GM12878 (cell line): ENCODE measurements around the gene FBXO5. TPM values are rescaled to one million over a fixed set of nuclear protein-coding genes. Genes with fewer than 3 reads are reported as not detected.
A peak's percentile ranks its signal among the peaks of the same experiment; 100 is the strongest.

Source experiments
- ATF3 ChIP-seq: IDR thresholded peaks from 2 replicates; pipeline ENCODE4 v1.6.1; 2011; ENCODE audit warnings: low read depth, mild to moderate bottlenecking, low read length, moderate library complexity, borderline replicate concordance; ENCODE audit errors: extremely low read depth
- BCL3 ChIP-seq: IDR thresholded peaks from 2 replicates; pipeline ENCODE4 v1.6.1; 2011; ENCODE audit warnings: borderline replicate concordance, low read depth, mild to moderate bottlenecking, moderate library complexity, low read length; ENCODE audit not compliant: insufficient read depth, poor library complexity, severe bottlenecking
- BMI1 ChIP-seq: fragments of 450-650 bp; IDR thresholded peaks from 2 replicates; pipeline ENCODE4 v1.6.1; 2016; ENCODE audit warnings: mild to moderate bottlenecking, moderate library complexity, borderline replicate concordance
- HDAC6 ChIP-seq: fragments of 200-600 bp; sonication (generic); IDR thresholded peaks from one replicate; pipeline ENCODE4 v1.8.0; 2017; ENCODE audit warnings: antibody characterized with exemption; ENCODE audit not compliant: unreplicated experiment
- HSF1 ChIP-seq: fragments of 150-350 bp; IDR thresholded peaks from 2 replicates; pipeline ENCODE4 v1.6.1; 2014; ENCODE audit warnings: mild to moderate bottlenecking, low read depth, low read length
- IKZF1 ChIP-seq: fragments of 450-650 bp; conservative IDR thresholded peaks from 2 replicates; pipeline ENCODE4 v1.6.1; 2017; ENCODE audit warnings: antibody characterized with exemption, mild to moderate bottlenecking
- IKZF2 ChIP-seq, 2 experiments: fragments of 450-650 bp; IDR thresholded peaks; 2 replicates each; pipeline ENCODE4 v1.6.1; 2017; ENCODE audit warnings: mild to moderate bottlenecking in 2 of 2, moderate library complexity in 2 of 2
- IRF5 ChIP-seq: fragments of 450-650 bp; IDR thresholded peaks from 2 replicates; pipeline ENCODE4 v1.6.1; 2017; ENCODE audit warnings: borderline replicate concordance
- MEF2A ChIP-seq: IDR thresholded peaks from 2 replicates; pipeline ENCODE4 v1.6.1; 2011; ENCODE audit warnings: low read depth, mild to moderate bottlenecking, low read length, moderate library complexity; ENCODE audit not compliant: insufficient read depth
- NFYA ChIP-seq: IDR thresholded peaks from 2 replicates; pipeline ENCODE4 v1.6.1; 2011; ENCODE audit warnings: low read depth, mild to moderate bottlenecking, low read length, improper control_type of control experiment, borderline replicate concordance
- PML ChIP-seq: IDR thresholded peaks from 2 replicates; pipeline ENCODE4 v1.6.1; 2012; ENCODE audit warnings: low read length, inconsistent platforms
- RBBP5 ChIP-seq: fragments of 200-600 bp; sonication (generic); conservative IDR thresholded peaks from 2 replicates; pipeline ENCODE4 v1.6.1; 2016
- SIX5 ChIP-seq: IDR thresholded peaks from 2 replicates; pipeline ENCODE4 v1.6.1; 2011; ENCODE audit warnings: mild to moderate bottlenecking, low read depth, low read length, moderate library complexity; ENCODE audit not compliant: severe bottlenecking
- SMC3 ChIP-seq: IDR thresholded peaks from 2 replicates; pipeline ENCODE4 v1.6.1; 2011; ENCODE audit warnings: low read length, improper control_type of control experiment, borderline replicate concordance
- SREBF2 ChIP-seq: IDR thresholded peaks from 2 replicates; pipeline ENCODE4 v1.6.1; 2012; ENCODE audit warnings: mild to moderate bottlenecking, low read length
- TARDBP ChIP-seq: IDR thresholded peaks from 2 replicates; pipeline ENCODE4 v1.6.1; 2016; ENCODE audit warnings: borderline replicate concordance
- YY1 ChIP-seq: IDR thresholded peaks from 2 replicates; pipeline ENCODE4 v1.6.1; 2011; ENCODE audit warnings: low read depth, mild to moderate bottlenecking, low read length
- ZBTB4 ChIP-seq: fragments of 450-650 bp; formaldehyde crosslinking; IDR thresholded peaks from 2 replicates; pipeline ENCODE4 v1.4.0; 2022; ENCODE audit warnings: mild to moderate bottlenecking, moderate library complexity
- ZNF24 ChIP-seq: fragments of 450-650 bp; IDR thresholded peaks from 2 replicates; pipeline ENCODE4 v1.6.1; 2017; ENCODE audit warnings: antibody characterized with exemption, mild to moderate bottlenecking
- ZNF622 ChIP-seq: fragments of 450-650 bp; IDR thresholded peaks from 2 replicates; pipeline ENCODE4 v1.6.1; 2017; ENCODE audit warnings: mild to moderate bottlenecking, inconsistent platforms
- polyA plus RNA-seq, 11 experiments: library from polyadenylated mRNA; depleted of rRNA in 4 of 11; unstranded in 6 of 11; stranded (reverse) in 5 of 11; fragments of >200 nt; fragmentation: Nextera tagmentation in 4 of 11; fragmentation: Illumina TruSeq in 1 of 11; extraction: Ambion mirVana in 4 of 11; extraction: Trizol in 1 of 11; gene quantifications; 1 replicate in 1 of 11; 2 replicates in 10 of 11; pipeline versions ENCODE4 v1.2.1 to v1.2.3, GENCODE V29; 2011 to 2016; ENCODE audit warnings: inconsistent platforms in 2 of 11, missing spikeins in 2 of 11, low read depth in 1 of 11
- total RNA-seq, 4 experiments: library from RNA; depleted of rRNA in 3 of 4; stranded (reverse); fragments of >200 nt in 3 of 4; fragmentation: Illumina TruSeq in 1 of 4; extraction: Trizol in 1 of 4; gene quantifications; 2 replicates each; pipeline versions ENCODE4 v1.2.1 to v1.2.3, GENCODE V29; 2013 to 2021

FBXO5 gene
- total and polyA plus RNA-seq, 10 of the 15 experiments (the other 5 are each of a cell fraction or from before 2014, with no cell fraction given) = 13.6 to 62.2 (median 37.7) TPM

GRCh38 chr6:152982904-152983636 lies at the start of gene FBXO5 (continued):
- TF ChIP-seq ZBTB4 (CRISPR knock-in tag) = no peak
- no peak for TF ChIP-seq SREBF2
- no peak for TF ChIP-seq HDAC6
- TF ChIP-seq IKZF1 = peak; percentile 94; the same call in 1 of the 2 replicates
- no peak for TF ChIP-seq BCL3
- TF ChIP-seq HSF1 = no peak
- no peak for TF ChIP-seq ATF3
- TF ChIP-seq IRF5 = no peak
- TF ChIP-seq MEF2A = no peak
- no peak for TF ChIP-seq RBBP5
- TF ChIP-seq PML = peak; percentile 86
- TF ChIP-seq YY1 = peak; percentile 35; the same call in 1 of the 2 replicates
- TF ChIP-seq ZNF622 = no peak
- no peak for TF ChIP-seq ZNF24
- TF ChIP-seq TARDBP = no peak
- peak; percentile 66 for TF ChIP-seq NFYA
- TF ChIP-seq SMC3 = no peak
- peak in 1 of 2 experiments; percentile 12; a peak in 1 of 4 replicates for TF ChIP-seq IKZF2 (IDR thresholded peaks at IDR 0.05)
- TF ChIP-seq SIX5 = no peak
- no peak for TF ChIP-seq BMI1
